Heart left ventricle (tissue), 16 donors: ENCODE results near the gene FOXK2. TPM values are rescaled to one million over a fixed set of nuclear protein-coding genes. Genes with fewer than 3 reads are reported as not detected.

Experiments used
- ATAC-seq, 4 donors: fragments of 200-7000 bp; cut with Tn5 transposase; one replicate each; pipeline ENCODE4 v1.9.1; 2020 to 2022; ENCODE audit warnings: moderate library complexity in 4 of 4, mild to moderate bottlenecking in 3 of 4, moderate number of reproducible peaks in 1 of 4
- DNase-seq, 5 donors: peaks; one replicate each; pipeline ENCODE4 v3.0.0-alpha.2; 2020
- H3K27ac ChIP-seq, 12 donors: fragments of 200-600 bp; sonication (generic) in 4 of 12; one replicate each; pipeline versions ENCODE4 v1.5.0 to v1.8.0; 2016 to 2022; ENCODE audit warnings: mild to moderate bottlenecking in 2 of 12
- H3K27me3 ChIP-seq, 9 donors: fragments of 200-600 bp; sonication (generic) in 2 of 9; one replicate each; pipeline versions ENCODE4 v1.5.1 to v1.8.0; 2016 to 2022; ENCODE audit warnings: mild to moderate bottlenecking in 3 of 9
- H3K36me3 ChIP-seq, 9 donors: fragments of 200-600 bp; sonication (generic) in 2 of 9; one replicate each; pipeline versions ENCODE4 v1.5.0 to v1.8.0; 2018 to 2022; ENCODE audit warnings: mild to moderate bottlenecking in 2 of 9
- H3K4me1 ChIP-seq, 12 donors: fragments of 200-600 bp; sonication (generic) in 4 of 12; one replicate each; pipeline versions ENCODE4 v1.5.0 to v1.8.0; 2016 to 2022; ENCODE audit warnings: mild to moderate bottlenecking in 3 of 12
- H3K4me3 ChIP-seq, 12 donors: fragments of 200-600 bp; sonication (generic) in 4 of 12; one replicate each; pipeline versions ENCODE4 v1.5.0 to v1.8.0; 2017 to 2022; ENCODE audit warnings: mild to moderate bottlenecking in 9 of 12, moderate library complexity in 4 of 12
- H3K9me3 ChIP-seq, 12 donors: fragments of 200-600 bp; sonication (generic) in 4 of 12; one replicate each; pipeline versions ENCODE4 v1.5.0 to v1.8.0; 2016 to 2022; ENCODE audit warnings: mild to moderate bottlenecking in 1 of 12
- CTCF ChIP-seq, 12 donors: fragments of 200-600 bp; sonication (generic) in 4 of 12; IDR thresholded peaks; one replicate each; pipeline versions ENCODE4 v1.5.0 to v1.8.0; 2018 to 2022; ENCODE audit warnings: antibody characterized with exemption in 12 of 12, mild to moderate bottlenecking in 5 of 12
- POLR2A ChIP-seq, 2 donors: fragments of 450-650 bp; IDR thresholded peaks; one replicate each; pipeline ENCODE4 v1.6.1; 2017; ENCODE audit warnings: antibody characterized with exemption in 2 of 2, mild to moderate bottlenecking in 2 of 2, moderate library complexity in 2 of 2
- WGBS, 4 donors: extraction: QIAGEN DNeasy Blood & Tissue Kit in 2 of 4; methylation state at CpG; one replicate each; pipeline versions ENCODE4 v1.1.5 to v1.1.7; 2013 to 2018; 5-methylcytosine and 5-hydroxymethylcytosine counted together
- intact Hi-C, 10 donors: fragments of 100-400 bp; cut with DNase I; formaldehyde crosslinking; loops; one replicate each; pipeline versions ENCODE4 v1.11.1 to v1.14.2; 2022
- polyA plus RNA-seq, 2 donors: library from polyadenylated mRNA; stranded (reverse); fragments of 200-250 nt; gene quantifications; one replicate each; pipeline ENCODE4 v1.2.3, GENCODE V29; 2013
- total RNA-seq, 9 donors: library from RNA; depleted of rRNA in 2 of 9; stranded (reverse); fragments of >200 nt in 2 of 9; fragmentation: NEBNext Ultra II Directional in 3 of 9; extraction: Animal tissue kit (Norgen Biotek cat#: 25700) in 3 of 9; gene quantifications; one replicate each; pipeline versions ENCODE4 v1.1.0 to v1.2.4, GENCODE V29; 2016 to 2023
- donor health status: ischemic (EF 13 %, LVEDD 7.1; RV severe dilation, severe dysfunction).
- donor health status: healthy with polysubstance abuse.
- donor health status: DM: no; HTN: yes; CAD: no.
- donor health status: DM: no; HTN: no; CAD: no.
- donor health status: ischemic (EF 25% LVEDD 6.9; RV normal size, moderate dysfunction).
- donor health status: ischemic (EF 25% LVEDD 5.7; RV mildly dilated, moderate dysfunction).
- donor health status: healthy.
- donor health status: DM: yes; HTN: yes; CAD: no.
- donor health status: ischemic (EF 35%, LVEDD 5.7; RV mildly dilated, moderate dysfunction).
- donor health status: nonischemic (EF 11% LVEDD 7.7; RV severe dilation, severe dysfunction).
- donor health status: DM: yes; HTN: yes; CAD: no.
- donor health status: PGD.
- donor health status: ischemic (EF 29% LVEDD 5.4; RV normal size, mild dysfunction).
- donor health status: nonischemic (EF 23%, LVEDD 6.1; RV moderate dilation, normal function).

Gene FOXK2
- total and polyA plus RNA-seq, 11 donors: 15.6 to 77.0 (median 33.9) TPM

- H3K27ac ChIP-seq: no peak overlapping the region
- ATAC-seq (peak in 2 of 4 donors; percentile 18 to 59), DNase-seq (no peak)
- no peak for TF ChIP-seq POLR2A (IDR thresholded peaks at IDR 0.05)
- TF ChIP-seq CTCF (IDR thresholded peaks at IDR 0.05): no peak
- intact Hi-C loops: no loop called here
- H3K4me3 ChIP-seq: no peak overlapping the region
- 88 to 90% (median 88%) methylated on average over 14 of the region's 14 CpGs for WGBS, 4 donors
- peaks cover 0 to 6% (median 0%) of the 10 kb centered on the region in 12 donors for H3K9me3 ChIP-seq
- peaks cover 0 to 9% (median 0%) of the 10 kb centered on the region in 12 donors for H3K4me1 ChIP-seq
- no peaks in the 10 kb centered on the region for H3K27me3 ChIP-seq
- peaks cover 0 to 72% (median 43%) of the 10 kb centered on the region in 9 donors for H3K36me3 ChIP-seq
Measured at GRCh38 chr17:82639628-82640027, 120.1 kb downstream of the FOXK2 start.

GRCh38 chr17:82640036-82640435 is 120.5 kb downstream of the FOXK2 start:
- intact Hi-C loops: no loop called here
- Histone ChIP-seq H3K4me3 (no peak overlapping the region), H3K27me3 (no peaks in the 10 kb centered on the region), H3K27ac (no peak overlapping the region), H3K9me3 (peaks cover 0 to 6% (median 0%) of the 10 kb centered on the region in 12 donors), H3K36me3 (peaks cover 0 to 68% (median 43%) of the 10 kb centered on the region in 9 donors), H3K4me1 (peaks cover 0 to 9% (median 0%) of the 10 kb centered on the region in 12 donors)
- TF ChIP-seq CTCF (IDR thresholded peaks at IDR 0.05): no peak
- no peak for ATAC-seq
- DNase-seq: no peak
- WGBS, 4 donors: 89 to 94% (median 91%) methylated on average over 5 of the region's 5 CpGs

- H3K36me3 ChIP-seq: peaks cover 0 to 71% (median 43%) of the 10 kb centered on the region in 9 donors
Measured at GRCh38 chr17:82642022-82642421, 122.5 kb downstream of the FOXK2 start.

GRCh38 chr17:82644148-82644547 is 124.6 kb downstream of the FOXK2 start:
- intact Hi-C loops: no loop called here
- H3K9me3 ChIP-seq: no peaks in the 10 kb centered on the region
- no peak for DNase-seq
- peaks cover 0 to 55% (median 43%) of the 10 kb centered on the region in 9 donors for H3K36me3 ChIP-seq
- H3K4me1 ChIP-seq: peaks cover 0 to 38% (median 20%) of the 10 kb centered on the region in 12 donors
- no peak overlapping the region for H3K4me3 ChIP-seq
- TF ChIP-seq POLR2A (IDR thresholded peaks at IDR 0.05): no peak
- TF ChIP-seq CTCF (IDR thresholded peaks at IDR 0.05): no peak
- H3K27ac ChIP-seq: no peak overlapping the region
- no peak for ATAC-seq
- no peaks in the 10 kb centered on the region for H3K27me3 ChIP-seq
- WGBS, 4 donors: 77 to 86% (median 85%) methylated on average over 5 of the region's 5 CpGs

More at GRCh38 chr17:82642022-82642421, 122.5 kb downstream of the FOXK2 start:
- intact Hi-C loops: no loop called here
- no peak overlapping the region for H3K4me3 ChIP-seq
- H3K27me3 ChIP-seq: no peaks in the 10 kb centered on the region
- peaks cover 0 to 28% (median 15%) of the 10 kb centered on the region in 12 donors for H3K4me1 ChIP-seq
- DNase-seq (no peak), ATAC-seq (no peak)
- H3K27ac ChIP-seq: no peak overlapping the region
- H3K9me3 ChIP-seq: peaks cover 0 to 2% (median 0%) of the 10 kb centered on the region in 12 donors
- WGBS, 4 donors: 87 to 93% (median 91%) methylated on average over 14 of the region's 14 CpGs
- TF ChIP-seq POLR2A (IDR thresholded peaks at IDR 0.05) (no peak), CTCF (IDR thresholded peaks at IDR 0.05) (no peak)
